Astrocyte (in vitro differentiated cells and primary cell): ENCODE measurements around the gene EGFLAM.

ENCODE experiments used
- EZH2 ChIP-seq: IDR thresholded peaks from 2 replicates; pipeline ENCODE4 v1.6.1; 2012; ENCODE audit warnings: mild to moderate bottlenecking, low read length, inconsistent platforms; ENCODE audit not compliant: insufficient read depth
- TF ChIP-seq, protein P1 (sequence below): IDR thresholded peaks from 2 replicates; pipeline ENCODE4 v1.5.1; 2011; ENCODE audit warnings: low read depth, mild to moderate bottlenecking, inconsistent platforms, low read length, moderate library complexity; ENCODE audit not compliant: insufficient read depth

DNA sequence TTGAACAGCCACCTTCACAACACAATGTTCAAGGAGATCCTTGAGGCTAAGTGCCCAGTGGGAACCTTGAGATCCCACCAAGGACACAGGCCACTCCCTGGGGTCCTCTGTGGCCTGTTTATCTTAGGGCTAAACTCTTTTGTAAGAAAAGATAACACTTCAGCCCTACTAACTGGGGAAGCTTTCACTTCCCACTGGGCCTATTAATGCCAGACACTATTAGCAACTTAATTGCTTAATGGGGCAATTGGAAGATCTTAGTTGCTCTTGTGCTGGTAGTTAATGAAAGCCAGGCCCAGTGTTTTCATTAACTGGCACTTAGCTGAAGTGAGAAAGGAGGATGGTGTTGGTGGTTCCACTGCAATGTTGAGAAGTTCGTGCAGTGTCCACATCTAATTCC, 117.1 kb downstream of the EGFLAM start:
- TF ChIP-seq EZH2, result no peak
- TF ChIP-seq, protein P1, sequence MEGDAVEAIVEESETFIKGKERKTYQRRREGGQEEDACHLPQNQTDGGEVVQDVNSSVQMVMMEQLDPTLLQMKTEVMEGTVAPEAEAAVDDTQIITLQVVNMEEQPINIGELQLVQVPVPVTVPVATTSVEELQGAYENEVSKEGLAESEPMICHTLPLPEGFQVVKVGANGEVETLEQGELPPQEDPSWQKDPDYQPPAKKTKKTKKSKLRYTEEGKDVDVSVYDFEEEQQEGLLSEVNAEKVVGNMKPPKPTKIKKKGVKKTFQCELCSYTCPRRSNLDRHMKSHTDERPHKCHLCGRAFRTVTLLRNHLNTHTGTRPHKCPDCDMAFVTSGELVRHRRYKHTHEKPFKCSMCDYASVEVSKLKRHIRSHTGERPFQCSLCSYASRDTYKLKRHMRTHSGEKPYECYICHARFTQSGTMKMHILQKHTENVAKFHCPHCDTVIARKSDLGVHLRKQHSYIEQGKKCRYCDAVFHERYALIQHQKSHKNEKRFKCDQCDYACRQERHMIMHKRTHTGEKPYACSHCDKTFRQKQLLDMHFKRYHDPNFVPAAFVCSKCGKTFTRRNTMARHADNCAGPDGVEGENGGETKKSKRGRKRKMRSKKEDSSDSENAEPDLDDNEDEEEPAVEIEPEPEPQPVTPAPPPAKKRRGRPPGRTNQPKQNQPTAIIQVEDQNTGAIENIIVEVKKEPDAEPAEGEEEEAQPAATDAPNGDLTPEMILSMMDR, result no peak
